Loucy (cell line): ENCODE measurements around the gene GADL1.

Experiments
- EZH2phosphoT487 ChIP-seq: fragments of 200-600 bp; IDR thresholded peaks from 2 replicates; pipeline ENCODE4 v1.6.1; 2018; ENCODE audit warnings: antibody characterized with exemption, mild to moderate bottlenecking, moderate library complexity, borderline replicate concordance
- TF ChIP-seq, protein P1 (sequence below): fragments of 200-600 bp; sonication (generic); conservative IDR thresholded peaks from 2 replicates; pipeline ENCODE4 v1.5.1; 2014; ENCODE audit warnings: mild to moderate bottlenecking, antibody characterized with exemption, low read length

DNA sequence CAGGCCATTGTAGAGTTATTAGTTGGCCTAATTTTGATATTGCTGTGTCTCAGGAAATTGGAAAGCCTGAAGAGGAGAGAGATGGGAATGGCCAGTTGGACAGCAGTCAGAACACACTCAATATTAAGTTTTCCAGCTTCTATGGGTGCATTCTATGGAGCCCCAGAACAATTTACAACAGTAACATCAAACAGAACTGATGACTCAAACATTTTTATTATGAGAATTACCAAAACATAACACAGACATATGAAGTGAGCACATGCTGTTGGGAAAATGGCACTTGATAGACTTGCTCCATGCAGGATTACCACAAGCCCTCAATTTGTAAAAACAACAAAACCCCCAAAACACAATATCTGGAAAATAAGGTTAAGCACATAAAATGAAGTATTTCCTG is 104.3 kb downstream of the GADL1 start:
- TF ChIP-seq, protein P1, sequence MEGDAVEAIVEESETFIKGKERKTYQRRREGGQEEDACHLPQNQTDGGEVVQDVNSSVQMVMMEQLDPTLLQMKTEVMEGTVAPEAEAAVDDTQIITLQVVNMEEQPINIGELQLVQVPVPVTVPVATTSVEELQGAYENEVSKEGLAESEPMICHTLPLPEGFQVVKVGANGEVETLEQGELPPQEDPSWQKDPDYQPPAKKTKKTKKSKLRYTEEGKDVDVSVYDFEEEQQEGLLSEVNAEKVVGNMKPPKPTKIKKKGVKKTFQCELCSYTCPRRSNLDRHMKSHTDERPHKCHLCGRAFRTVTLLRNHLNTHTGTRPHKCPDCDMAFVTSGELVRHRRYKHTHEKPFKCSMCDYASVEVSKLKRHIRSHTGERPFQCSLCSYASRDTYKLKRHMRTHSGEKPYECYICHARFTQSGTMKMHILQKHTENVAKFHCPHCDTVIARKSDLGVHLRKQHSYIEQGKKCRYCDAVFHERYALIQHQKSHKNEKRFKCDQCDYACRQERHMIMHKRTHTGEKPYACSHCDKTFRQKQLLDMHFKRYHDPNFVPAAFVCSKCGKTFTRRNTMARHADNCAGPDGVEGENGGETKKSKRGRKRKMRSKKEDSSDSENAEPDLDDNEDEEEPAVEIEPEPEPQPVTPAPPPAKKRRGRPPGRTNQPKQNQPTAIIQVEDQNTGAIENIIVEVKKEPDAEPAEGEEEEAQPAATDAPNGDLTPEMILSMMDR = no peak
- no peak for TF ChIP-seq EZH2phosphoT487
